HEK293T (cell line): Measurements from ENCODE around the gene PAPOLG.

Experiments used
- CTCF ChIA-PET: fragments of 350-600 bp; formaldehyde crosslinking; extraction: SDS; loops from one replicate; lab custom pipeline; 2021; ENCODE audit warnings: antibody characterized with exemption, inconsistent platforms; lab: Yijun Ruan, JAX
- POLR2A ChIA-PET: fragments of 350-600 bp; formaldehyde crosslinking; extraction: SDS; loops from one replicate; lab custom pipeline; 2020; ENCODE audit warnings: antibody characterized with exemption, inconsistent platforms; lab: Yijun Ruan, JAX
- DNase-seq: peaks from one replicate; pipeline ENCODE4 v3.0.0; 2012; ENCODE audit warnings: mixed read lengths; ENCODE audit errors: extremely low spot score
- ARNT ChIP-seq: fragments of 450-650 bp; IDR thresholded peaks from 2 replicates; pipeline ENCODE4 v1.6.1; 2017; ENCODE audit warnings: mild to moderate bottlenecking
- BHLHE40 ChIP-seq: fragments of 450-650 bp; IDR thresholded peaks from 2 replicates; pipeline ENCODE4 v1.6.1; 2016; ENCODE audit warnings: mild to moderate bottlenecking, moderate library complexity, borderline replicate concordance
- CTBP1 ChIP-seq: fragments of 450-650 bp; IDR thresholded peaks from 2 replicates; pipeline ENCODE4 v1.6.1; 2016; ENCODE audit warnings: borderline replicate concordance
- ELF4 ChIP-seq: fragments of 450-650 bp; IDR thresholded peaks from 2 replicates; pipeline ENCODE4 v1.6.1; 2017; ENCODE audit warnings: antibody characterized with exemption
- FOXA1 ChIP-seq: fragments of 450-650 bp; IDR thresholded peaks from 2 replicates; pipeline ENCODE4 v1.6.1; 2016; ENCODE audit warnings: mild to moderate bottlenecking
- FOXK2 ChIP-seq: fragments of 450-650 bp; IDR thresholded peaks from 2 replicates; pipeline ENCODE4 v1.6.1; 2016; ENCODE audit warnings: mild to moderate bottlenecking
- FOXM1 ChIP-seq: fragments of 450-650 bp; IDR thresholded peaks from 2 replicates; pipeline ENCODE4 v1.6.1; 2017; ENCODE audit warnings: mild to moderate bottlenecking, borderline replicate concordance
- HDGF ChIP-seq: fragments of 450-650 bp; IDR thresholded peaks from 2 replicates; pipeline ENCODE4 v1.6.1; 2017; ENCODE audit warnings: antibody characterized with exemption, borderline replicate concordance
- L3MBTL2 ChIP-seq: fragments of 450-650 bp; conservative IDR thresholded peaks from 2 replicates; pipeline ENCODE4 v1.6.1; 2016; ENCODE audit warnings: mild to moderate bottlenecking
- LEF1 ChIP-seq: fragments of 450-650 bp; IDR thresholded peaks from 2 replicates; pipeline ENCODE4 v1.6.1; 2017; ENCODE audit warnings: mild to moderate bottlenecking, borderline replicate concordance
- NFRKB ChIP-seq: fragments of 450-650 bp; IDR thresholded peaks from 2 replicates; pipeline ENCODE4 v1.6.1; 2016; ENCODE audit warnings: mild to moderate bottlenecking, moderate library complexity
- SP1 ChIP-seq: fragments of 450-650 bp; IDR thresholded peaks from 2 replicates; pipeline ENCODE4 v1.6.1; 2017
- SUZ12 ChIP-seq: fragments of 450-650 bp; IDR thresholded peaks from 2 replicates; pipeline ENCODE4 v1.6.1; 2016; ENCODE audit warnings: mild to moderate bottlenecking
- TARDBP ChIP-seq: fragments of 450-650 bp; IDR thresholded peaks from 2 replicates; pipeline ENCODE4 v1.6.1; 2016
- ZNF384 ChIP-seq: fragments of 450-650 bp; IDR thresholded peaks from 2 replicates; pipeline ENCODE4 v1.6.1; 2016
- TF ChIP-seq, protein P1 (sequence below): fragments of 450-650 bp; IDR thresholded peaks from 2 replicates; pipeline ENCODE4 v1.6.1; 2016

PAPOLG gene

DNA sequence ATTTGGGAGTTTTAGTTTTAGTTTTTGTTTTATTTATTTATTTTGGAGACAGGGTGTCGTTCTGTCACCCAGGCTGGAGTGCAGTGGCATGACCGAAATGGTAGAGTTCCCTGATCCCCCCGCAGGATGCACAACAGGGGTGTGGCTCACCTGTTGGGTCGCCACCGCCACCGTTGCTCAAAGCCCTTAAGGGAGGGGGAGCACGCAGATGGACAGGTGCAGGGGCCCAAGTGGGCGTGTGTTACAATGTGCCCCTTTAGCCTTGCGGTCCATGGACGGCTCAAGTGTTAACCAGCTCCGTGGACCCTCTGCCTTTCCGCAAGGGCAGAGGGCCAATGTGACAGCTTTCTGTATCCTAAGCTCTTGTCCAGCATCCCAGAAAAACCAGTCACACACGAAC, 63.9 kb downstream of the PAPOLG start:
- ChIA-PET CTCF (no interaction called here), POLR2A (no interaction called here)
- DNase-seq, result no peak
- TF ChIP-seq CTBP1 (no peak), L3MBTL2 (no peak), TARDBP (no peak), ELF4 (no peak), NFRKB (no peak), ZNF384 (no peak), BHLHE40 (no peak), FOXA1 (no peak), ARNT (no peak), FOXM1 (no peak), SUZ12 (no peak), LEF1 (no peak), HDGF (no peak), SP1 (no peak), FOXK2 (no peak)
- TF ChIP-seq, protein P1, sequence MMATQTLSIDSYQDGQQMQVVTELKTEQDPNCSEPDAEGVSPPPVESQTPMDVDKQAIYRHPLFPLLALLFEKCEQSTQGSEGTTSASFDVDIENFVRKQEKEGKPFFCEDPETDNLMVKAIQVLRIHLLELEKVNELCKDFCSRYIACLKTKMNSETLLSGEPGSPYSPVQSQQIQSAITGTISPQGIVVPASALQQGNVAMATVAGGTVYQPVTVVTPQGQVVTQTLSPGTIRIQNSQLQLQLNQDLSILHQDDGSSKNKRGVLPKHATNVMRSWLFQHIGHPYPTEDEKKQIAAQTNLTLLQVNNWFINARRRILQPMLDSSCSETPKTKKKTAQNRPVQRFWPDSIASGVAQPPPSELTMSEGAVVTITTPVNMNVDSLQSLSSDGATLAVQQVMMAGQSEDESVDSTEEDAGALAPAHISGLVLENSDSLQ, result no peak

DNA sequence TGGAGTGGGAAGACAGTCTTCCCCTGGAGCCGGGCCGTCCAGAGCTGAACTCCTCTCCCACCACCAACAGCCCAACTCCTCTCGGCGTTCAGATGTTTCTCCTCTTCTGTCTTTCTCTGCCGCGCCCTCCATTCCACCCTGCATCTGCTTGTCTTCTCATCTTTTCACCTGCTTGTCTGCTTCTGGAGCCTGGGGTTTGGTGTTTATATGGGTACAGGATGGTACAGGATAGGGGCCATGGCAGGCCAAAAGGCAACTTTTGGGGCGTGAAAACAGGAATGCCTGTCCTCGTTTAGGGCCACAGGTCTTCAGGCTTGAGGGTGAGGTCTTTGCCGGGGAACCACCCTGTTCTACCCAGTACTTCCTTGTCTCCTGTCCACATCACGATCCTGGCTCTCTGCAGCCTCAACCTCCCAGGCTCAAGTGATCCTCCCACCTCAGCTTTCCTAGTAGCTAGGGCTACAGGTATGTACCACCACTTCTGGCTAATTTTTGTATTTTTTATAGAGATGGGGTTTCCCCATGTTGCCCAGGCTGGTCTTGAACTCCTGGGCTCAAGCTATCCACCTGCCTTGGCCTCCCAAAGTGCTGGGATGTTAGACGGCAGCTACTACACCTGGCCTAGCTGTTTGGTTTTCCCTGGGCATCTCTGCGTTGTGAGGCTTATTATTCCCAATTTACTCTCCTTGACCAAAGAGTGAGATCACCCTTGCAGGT, 64.5 kb downstream of the PAPOLG start:
- CTCF ChIA-PET, result no interaction called here
- POLR2A ChIA-PET, result no interaction called here
- DNase-seq, result no peak

DNA sequence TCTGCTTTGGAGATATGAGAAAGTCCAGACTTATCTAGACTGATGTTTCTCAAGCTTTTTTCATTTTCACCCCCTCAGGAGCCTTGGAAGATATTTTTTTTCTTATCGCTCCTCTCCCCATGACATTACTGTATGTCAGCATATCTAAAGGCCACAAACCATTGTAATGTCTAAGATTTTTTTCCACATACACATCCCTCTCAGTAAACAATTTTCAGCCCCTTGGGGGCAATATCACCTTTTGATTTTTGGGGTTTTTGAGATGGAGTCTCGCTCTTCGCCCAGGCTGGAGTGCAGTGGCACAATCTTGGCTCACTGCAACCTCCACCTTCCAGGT, 65.0 kb downstream of the PAPOLG start:
- POLR2A ChIA-PET, result no interaction called here
- DNase-seq, result no peak
- CTCF ChIA-PET, result no interaction called here
- TF ChIP-seq L3MBTL2 (no peak), ELF4 (no peak), SUZ12 (no peak), FOXK2 (no peak), NFRKB (no peak), FOXM1 (no peak)

More for the DNA sequence above, 64.5 kb downstream of the PAPOLG start:
- TF ChIP-seq, protein P1, result no peak
- TF ChIP-seq ARNT (no peak), TARDBP (no peak), BHLHE40 (no peak), HDGF (no peak), SUZ12 (no peak), NFRKB (no peak), SP1 (no peak), CTBP1 (no peak), FOXK2 (no peak), FOXA1 (no peak), FOXM1 (no peak), ELF4 (no peak)

DNA sequence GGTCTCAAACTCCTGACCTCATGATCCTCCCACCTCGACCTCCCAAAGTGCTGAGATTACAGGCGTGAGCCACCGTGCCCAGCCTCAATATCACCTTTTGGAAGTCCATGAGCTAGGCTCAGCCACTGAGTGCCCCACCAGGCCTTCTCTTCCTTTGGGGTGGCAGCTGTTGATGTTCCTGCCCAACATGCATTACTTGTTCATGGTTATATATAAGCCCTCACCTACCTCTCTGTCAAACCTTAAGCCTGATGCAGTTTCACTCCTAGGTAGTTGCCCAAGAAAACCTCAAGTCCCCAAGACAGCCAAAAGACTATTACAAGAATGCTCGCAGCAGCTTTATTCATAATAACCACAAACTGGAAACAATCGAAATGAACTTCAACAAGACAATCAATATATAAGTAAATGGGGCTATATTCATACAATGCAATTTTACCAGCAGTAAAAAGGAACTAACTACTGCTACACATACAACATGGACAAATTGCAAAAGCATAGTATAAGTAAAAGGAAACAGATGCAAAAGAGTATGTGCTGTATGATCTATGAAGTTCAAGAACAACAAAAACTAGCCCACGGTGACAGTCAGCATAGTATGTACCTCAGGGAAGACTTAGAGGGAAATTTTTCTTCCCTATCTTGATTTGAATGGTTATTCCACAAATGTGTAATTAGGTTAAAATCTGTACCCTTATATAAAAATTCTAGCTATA, 65.7 kb downstream of the PAPOLG start:
- ChIA-PET CTCF (no interaction called here), POLR2A (interaction anchor here (1.2 kb wide), 1 partner anchor 11 kb away, joined by 3 read pairs; no protein-coding TSS in a partner anchor)
- no peak for DNase-seq
- no peak for TF ChIP-seq CTBP1
- TF ChIP-seq TARDBP, result no peak
- TF ChIP-seq FOXM1, result no peak
- no peak for TF ChIP-seq FOXA1
- TF ChIP-seq HDGF, result no peak

DNA sequence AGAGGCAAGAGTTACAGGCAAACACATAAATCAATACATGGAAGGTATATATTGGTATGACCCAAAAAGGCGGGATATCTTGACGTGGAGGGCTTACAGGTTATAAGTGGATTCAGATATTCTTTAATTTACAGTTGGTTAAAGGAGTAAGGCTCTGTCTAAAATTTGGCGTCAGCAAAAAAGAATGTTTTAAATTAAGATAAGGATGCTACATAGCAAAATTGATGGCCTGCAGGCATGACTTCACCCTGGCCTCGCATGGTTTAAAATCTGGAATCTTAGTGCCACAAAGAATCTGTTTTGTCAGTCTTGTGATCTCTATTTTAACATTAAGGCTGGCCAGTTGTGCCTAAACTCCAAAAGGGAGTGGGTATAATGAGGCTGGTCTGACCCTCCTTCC, 66.9 kb downstream of the PAPOLG start:
- CTCF ChIA-PET, result no interaction called here
- no peak for DNase-seq
- TF ChIP-seq SP1 (no peak), LEF1 (no peak), CTBP1 (no peak), BHLHE40 (no peak), SUZ12 (no peak), L3MBTL2 (no peak), NFRKB (no peak), FOXM1 (no peak), ARNT (no peak), TARDBP (no peak), FOXA1 (no peak), HDGF (no peak), ELF4 (no peak), FOXK2 (no peak), ZNF384 (no peak)
- TF ChIP-seq, protein P1, result no peak
- POLR2A ChIA-PET, result no interaction called here

DNA sequence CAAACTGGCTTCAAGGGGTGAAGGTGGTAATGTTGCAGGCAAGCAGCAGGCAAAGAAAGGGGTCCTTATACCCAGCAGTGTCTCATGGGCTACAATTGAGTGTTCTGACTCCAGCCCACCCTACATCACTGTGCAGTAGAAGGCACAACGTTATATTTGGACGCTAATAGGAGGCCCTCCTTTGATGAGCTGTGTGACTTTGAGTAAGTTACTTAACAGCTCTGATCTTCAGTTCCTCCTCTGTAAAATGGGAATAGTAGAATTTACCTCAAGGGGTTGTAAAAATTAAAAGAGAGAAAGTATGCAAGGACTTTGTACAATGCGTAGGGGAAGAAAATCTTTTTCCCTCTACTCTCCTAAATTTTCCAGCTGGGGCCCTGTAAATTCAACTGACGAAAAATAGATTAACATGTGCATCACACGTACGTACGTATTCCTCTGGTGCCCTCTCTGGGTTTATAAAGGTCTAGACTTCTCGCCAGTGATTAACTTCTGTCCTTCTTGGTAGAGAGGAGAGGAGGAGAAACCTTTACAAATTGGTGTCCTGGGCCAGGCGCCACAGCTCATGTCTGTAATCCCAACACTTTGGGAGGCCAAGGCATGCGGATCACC, 67.7 kb downstream of the PAPOLG start:
- POLR2A ChIA-PET, result no interaction called here
- TF ChIP-seq ARNT (no peak), BHLHE40 (no peak), ELF4 (no peak), FOXK2 (no peak), CTBP1 (no peak), FOXA1 (no peak), NFRKB (no peak), FOXM1 (no peak), HDGF (no peak), L3MBTL2 (no peak), SP1 (no peak), TARDBP (no peak), LEF1 (no peak), SUZ12 (no peak), ZNF384 (no peak)
- TF ChIP-seq, protein P1, result no peak

More for the DNA sequence above, 67.7 kb downstream of the PAPOLG start:
- no peak for DNase-seq
- CTCF ChIA-PET, result no interaction called here
